DMS153 (cell line): ENCODE results near the gene GPR31.
A peak's percentile ranks its signal among the peaks of the same experiment; 100 is the strongest.

ENCODE experiments used
- DNase-seq: peaks from one replicate; lab custom pipeline; 2025; lab: John Stamatoyannopoulos, UW

GPR31 gene

DNA sequence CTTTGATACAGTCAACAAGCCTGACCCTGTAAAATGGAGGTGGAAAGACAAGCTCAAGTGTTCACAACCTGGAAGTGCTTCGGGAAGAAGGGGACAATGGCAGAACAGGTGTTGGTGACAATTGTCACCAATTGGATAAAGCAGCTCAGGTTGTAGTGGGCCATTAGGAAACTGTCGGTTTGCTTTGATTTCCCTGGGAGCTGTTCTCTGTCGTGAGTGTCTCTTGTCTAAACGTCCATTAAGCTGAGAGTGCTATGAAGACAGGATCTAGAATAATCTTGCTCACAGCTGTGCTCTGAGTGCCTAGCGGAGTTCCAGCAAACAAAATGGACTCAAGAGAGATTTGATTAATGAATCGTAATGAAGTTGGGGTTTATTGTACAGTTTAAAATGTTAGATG lies 19.9 kb downstream of the GPR31 start:
- peak; percentile 50 for DNase-seq

GRCh38 chr6:167137081-167137480 lies 20.7 kb downstream of the GPR31 start:
- no peak for DNase-seq

DNA sequence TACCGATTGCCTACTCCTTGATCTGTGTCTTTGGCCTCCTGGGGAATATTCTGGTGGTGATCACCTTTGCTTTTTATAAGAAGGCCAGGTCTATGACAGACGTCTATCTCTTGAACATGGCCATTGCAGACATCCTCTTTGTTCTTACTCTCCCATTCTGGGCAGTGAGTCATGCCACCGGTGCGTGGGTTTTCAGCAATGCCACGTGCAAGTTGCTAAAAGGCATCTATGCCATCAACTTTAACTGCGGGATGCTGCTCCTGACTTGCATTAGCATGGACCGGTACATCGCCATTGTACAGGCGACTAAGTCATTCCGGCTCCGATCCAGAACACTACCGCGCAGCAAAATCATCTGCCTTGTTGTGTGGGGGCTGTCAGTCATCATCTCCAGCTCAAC lies 21.4 kb downstream of the GPR31 start:
- no peak for DNase-seq

DNA sequence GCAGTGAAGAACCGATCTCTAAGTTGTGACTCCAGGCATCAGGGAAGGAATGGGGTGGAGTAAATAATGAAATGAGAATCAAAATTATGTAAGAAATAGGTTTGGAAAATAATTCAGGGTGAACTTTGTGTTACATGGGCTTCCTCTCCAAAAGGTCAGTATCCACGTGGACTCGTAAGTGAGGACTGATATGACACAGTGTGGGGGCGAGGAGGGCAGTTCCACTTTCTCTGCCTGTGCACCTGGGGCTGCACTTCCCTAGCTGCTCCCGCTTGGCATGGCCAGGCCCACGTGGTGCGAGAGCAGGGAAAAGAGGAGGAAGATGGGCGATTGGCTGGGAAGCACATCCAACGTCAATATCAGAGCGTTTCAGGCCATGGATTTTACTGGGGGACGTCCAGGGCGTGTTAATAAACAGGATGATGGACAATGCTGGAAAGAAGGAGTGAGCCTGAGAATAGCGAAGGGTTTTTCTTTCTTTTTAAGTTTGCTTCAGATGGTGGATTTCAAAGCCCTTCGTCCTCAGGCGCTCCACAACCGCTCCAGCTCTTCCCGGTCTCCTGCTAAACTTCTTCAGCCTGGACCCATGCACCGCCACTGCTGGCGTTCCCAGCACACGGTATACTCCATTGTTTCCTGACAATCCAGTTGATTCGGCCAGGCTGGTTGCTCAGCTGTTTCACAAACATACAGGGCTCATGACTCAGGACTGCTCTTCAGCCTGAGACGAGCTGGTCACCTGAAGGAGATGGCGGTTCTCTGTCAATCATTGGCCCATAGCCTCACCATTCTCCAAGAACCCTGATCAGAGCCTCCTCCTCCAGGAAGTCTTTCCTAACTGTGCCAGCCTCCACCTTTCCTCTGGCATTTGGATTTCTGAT lies 23.1 kb downstream of the GPR31 start:
- no peak for DNase-seq

DNA sequence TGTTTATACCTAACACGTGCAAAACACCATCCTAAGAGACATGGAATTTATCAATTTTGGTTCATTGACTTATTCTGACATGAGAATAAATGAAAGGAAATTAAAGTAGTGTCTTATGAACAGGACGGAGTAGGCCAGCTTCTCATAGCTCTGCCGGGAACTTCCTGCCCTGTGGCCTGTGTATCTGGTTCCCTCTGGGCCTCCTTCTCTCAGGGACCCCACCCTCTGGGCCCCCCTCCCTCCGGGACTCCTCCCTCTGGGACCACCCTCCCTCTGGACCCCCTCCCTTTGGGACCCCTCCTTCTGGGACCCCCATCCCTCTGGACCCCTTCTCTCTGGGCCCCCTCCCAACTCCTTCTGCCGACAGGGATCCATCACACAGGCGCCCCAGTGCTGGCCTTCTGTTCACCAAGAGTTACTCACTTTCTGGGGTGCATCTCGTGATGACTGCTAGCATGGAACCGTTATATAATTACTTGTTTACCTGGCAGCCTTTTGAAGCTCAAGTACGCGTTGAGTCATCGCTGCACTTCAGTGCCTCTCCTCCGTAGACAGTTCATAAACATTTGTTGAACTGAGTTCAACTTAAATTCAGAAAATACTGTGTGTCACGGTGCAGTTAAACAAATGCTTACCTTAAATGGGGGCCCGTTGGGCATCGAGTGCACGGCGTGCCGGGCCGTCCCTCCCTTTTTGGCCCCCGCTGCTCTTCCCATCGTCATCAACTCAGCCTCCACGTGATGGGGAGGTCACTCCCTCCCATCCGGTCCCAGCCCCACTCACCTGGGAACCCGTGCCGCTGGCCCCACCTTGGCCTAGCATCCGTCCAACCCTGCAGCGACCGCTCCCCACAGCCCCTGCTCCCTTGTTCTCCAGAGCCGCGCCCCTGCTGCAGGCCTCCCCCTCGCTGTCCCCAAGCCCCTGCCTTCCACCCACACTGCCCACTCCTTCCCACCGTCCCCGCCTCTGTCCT lies 26.8 kb downstream of the GPR31 start:
- peak; percentile 52 for DNase-seq

- DNase-seq, result no peak
These were observed 27.6 kb downstream of the GPR31 start for GRCh38 chr6:167130008-167130677.

DNA sequence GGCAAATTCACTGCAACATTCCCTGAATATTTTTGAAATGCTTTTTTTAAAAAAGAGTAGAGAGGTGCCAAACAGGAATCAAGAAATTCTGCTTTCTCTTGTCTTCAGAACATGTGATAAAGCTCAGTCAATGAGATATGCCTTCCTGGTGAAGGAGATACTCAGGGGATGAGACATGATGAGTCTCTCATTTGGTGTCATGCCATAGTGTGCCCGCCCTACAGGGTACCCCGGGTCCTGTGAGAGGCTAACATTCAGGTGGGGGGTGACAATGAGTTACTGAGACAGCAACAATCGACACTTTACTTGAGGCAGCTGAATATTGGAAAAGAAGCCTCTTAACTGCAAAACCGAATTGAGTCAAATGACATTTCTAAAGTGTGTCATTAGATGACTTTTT lies 28.2 kb downstream of the GPR31 start:
- no peak for DNase-seq

DNA sequence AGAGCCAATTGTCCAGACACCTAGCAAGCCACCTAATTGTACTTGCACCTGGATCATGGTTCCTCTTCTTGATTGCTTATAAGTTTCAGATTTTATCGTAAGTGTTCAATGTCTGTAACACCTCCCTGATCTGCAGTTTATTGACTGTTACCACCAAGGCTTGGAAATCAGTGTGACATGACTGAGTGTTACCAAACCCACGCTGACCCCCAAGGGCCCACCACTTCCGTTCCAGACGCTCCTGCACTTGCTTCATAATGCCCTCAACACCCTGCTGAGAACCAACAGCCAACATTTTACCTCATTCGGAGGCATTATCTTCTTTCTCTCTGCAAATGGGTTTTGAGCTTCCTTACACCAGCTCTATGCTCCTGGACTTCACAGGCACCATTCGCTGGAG lies 28.6 kb downstream of the GPR31 start:
- no peak for DNase-seq

GRCh38 chr6:167127785-167128531 lies 29.8 kb downstream of the GPR31 start:
- DNase-seq, result no peak

GRCh38 chr6:167125855-167126349 lies 31.9 kb downstream of the GPR31 start:
- no peak for DNase-seq

- no peak for DNase-seq
These were observed 32.4 kb downstream of the GPR31 start for GRCh38 chr6:167125410-167125809.

DNA sequence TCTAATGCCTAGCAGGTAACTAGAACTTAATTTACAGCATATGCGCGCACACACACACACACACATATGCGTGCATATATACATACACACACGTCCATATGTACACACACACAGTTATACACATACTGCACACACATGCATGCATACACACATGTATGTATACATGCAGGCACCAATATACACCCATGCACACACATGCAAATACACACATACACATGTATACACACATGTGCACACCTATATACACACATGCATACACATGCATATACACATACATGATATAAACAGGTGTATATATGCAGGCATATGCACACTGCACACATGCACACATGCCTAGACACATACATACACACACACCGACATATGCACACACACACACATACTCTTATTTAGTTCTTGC lies 33.0 kb downstream of the GPR31 start:
- no peak for DNase-seq

DNA sequence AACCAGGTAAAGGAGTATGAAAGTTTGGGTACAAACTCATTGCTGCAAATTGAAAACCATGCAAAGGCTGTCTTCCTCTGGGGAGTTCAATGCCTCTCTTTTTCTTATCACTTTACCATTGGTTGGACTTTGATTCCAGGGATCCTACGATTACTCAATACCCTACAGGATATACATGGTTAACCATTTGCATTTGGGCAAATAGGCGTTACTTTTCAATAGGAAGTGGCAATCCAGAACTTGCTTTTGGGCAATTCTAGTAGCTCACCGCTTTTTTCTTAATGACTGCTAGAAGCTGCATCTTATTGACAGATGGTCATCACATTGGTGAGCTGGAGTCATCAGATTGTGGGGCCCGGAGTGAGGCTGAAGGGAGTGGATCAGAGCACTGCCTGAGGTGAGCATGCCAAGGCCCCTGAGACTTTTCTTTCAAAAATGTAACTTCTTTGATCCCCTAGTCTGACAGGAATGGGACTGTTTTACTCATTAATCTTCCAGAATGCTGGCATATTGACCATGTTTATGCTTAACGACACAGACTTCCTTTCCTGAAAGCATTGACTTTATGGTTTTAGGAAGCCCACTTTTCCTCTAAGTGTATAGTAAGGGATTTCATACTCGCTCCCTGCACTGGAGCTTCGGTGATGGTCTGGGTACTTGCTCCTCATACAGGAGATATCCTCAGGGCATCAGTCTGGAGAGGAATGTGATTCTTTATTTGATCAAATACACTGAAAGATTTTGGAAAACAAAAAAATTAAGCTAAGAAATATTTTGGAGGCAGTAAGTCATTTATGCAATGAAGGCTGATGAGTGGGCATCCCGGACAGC lies 34.7 kb downstream of the GPR31 start, which contains the start of gene CCR6:
CCR6 (plus strand) TSS at position 270 of the 831 bp plus-strand sequence. CDS start 13,039 bp downstream, outside the sequence.
- DNase-seq, result no peak

- no peak for DNase-seq
These were observed 35.5 kb downstream of the GPR31 start for GRCh38 chr6:167122041-167122826.

DNA sequence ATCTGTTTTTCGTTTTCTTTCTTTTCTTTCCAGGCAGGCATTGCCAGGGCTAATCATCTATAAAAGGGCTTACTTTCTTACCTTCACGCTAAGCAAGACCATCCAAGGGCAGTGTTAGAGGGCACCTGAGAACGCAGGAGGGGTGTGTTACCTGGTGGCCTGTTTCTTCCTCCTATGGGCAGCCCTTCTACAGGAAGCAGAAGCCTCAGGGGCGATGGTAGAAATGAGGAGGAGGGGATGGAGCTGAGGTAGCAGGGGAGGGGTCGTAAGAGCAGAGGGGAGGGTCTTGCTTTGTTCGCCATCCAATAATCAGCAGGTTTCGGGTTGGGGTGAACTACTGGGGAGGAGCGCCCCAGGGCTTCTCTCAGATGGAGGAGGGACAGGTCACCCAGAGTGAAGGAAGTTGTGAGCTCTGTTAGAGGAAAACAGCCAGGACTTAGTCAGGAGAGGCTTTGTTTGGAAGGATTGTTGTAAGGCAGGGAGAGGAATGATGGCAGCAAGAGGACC lies 36.4 kb downstream of the GPR31 start:
- DNase-seq, result no peak

GRCh38 chr6:167120583-167120903 lies 37.2 kb downstream of the GPR31 start:
- DNase-seq, result no peak

DNA sequence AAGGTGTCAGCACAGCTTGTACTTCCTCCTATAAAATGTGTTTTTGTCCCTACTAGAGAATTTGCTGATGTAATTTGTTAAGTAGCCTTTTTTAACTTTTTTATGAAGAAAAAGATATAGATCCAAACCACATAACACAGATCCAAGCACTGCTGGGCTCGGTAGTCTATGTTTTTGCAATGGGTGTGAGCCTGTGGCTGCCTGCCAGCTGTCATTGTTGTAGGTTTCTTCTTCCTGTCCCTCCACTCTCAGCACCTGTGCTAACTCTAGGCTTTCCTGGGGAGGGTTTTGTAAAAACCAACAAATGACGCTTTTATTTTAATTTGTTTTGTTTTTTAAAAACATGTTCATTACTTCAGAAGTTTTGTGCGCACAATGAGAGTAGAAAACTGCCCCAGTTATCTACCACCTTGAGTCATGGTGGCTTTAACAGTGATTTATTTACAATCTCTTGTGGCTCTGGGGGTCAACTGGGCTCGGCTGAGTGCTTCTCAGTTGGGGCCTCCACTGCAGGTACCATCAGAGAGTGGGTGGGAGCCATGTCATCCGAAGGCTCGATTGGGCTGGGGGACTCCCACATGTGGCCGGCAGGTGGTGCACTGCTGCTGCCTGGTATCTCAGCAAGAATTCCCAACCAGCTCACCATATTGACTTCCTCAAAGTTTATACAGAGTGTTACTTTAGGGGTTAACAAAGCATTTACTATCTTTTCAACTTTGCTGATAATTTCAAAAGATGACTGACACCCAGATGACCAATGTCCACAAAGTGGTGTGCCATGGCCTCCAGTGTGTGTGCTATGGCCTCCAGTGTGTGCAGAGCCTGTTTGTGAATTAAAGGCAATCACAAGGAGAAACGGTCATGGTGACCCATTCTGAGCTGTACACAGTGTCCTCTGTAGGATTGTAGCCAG lies 37.9 kb downstream of the GPR31 start:
- no peak for DNase-seq

- no peak for DNase-seq
These were observed 38.9 kb downstream of the GPR31 start for GRCh38 chr6:167118839-167119238.
